ENCODE data around the gene MAD2L1BP.
A peak's percentile ranks its signal among the peaks of the same experiment; 100 is the strongest.
"Not testable (repeated sequence)": the region's sequence is repeated elsewhere in the genome, so short reads cannot be mapped to it uniquely, and the experiment has no call there.

The MAD2L1BP gene, protein sequence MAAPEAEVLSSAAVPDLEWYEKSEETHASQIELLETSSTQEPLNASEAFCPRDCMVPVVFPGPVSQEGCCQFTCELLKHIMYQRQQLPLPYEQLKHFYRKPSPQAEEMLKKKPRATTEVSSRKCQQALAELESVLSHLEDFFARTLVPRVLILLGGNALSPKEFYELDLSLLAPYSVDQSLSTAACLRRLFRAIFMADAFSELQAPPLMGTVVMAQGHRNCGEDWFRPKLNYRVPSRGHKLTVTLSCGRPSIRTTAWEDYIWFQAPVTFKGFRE
- total RNA-seq: 7.0 to 11.1 (median 9.2) reads per million in 4 donors

DNA sequence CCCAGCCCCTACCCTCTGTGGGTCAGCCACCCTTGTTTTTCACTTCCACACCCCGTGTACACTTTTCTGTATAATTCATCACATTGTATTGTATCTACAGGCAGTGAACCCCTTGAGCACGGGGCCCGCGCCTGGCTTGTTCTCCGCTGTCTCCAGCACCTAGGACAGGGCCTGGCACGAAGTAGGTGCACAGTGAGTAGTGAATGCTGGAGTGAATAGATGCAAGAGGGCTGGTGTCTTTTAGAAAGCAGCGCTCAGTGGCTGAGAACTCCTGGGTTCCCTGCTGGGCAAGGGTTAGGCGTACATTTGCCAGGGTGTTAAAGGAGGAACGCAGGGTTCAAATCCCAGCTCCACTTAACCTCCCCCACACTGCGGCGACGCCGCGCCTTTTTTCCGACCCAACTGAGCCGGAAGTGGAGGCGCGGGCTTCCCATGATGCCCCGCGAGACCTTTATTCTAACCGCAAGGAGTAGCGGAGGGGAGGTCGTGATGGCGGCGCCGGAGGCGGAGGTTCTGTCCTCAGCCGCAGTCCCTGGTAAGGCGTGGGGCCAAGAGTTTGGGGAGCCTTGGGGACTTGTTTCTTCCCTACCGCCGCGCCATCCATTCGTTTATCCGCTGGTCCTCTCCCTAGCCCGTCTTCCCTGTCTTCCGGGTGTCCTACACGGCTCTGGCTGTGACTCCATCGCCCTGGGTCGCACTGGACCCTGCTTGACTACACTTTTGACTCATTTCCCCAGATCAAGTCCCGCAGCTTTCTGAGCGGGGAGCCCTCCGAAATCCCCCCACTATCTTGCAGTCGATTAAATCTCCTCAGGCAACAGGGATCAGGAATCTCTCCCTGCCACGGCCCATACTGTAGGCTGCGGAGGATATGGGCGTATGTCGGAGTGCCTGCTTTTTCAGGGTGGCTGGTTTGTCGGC, at the start of gene MAD2L1BP:
Gene MAD2L1BP (plus strand): TSS at position 454 of the 921 bp plus-strand sequence. CDS start 36 bp downstream, at position 490.
- peak; percentile 65 to 88 (median 77) for DNase-seq

DNA sequence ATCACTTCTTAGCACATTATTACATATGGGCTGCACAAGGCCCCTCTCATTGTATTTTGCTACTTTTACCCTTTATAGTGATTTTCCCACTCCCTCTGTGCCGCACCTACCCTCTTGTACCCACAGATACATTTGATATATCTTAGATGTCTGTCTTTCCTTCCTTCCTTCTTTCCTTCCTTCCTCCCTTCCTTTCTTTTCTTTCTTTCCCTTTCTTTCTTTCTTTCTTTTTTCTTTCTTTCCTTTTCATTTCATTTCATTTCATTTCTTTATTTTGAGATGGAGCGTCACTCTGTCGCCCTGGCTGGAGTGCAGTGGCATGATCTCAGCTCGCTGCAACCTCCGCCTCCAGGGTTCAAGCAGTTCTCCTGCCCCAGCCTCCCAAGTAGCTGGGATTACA, 47.4 kb upstream of the MAD2L1BP start:
- no peak for DNase-seq

DNA sequence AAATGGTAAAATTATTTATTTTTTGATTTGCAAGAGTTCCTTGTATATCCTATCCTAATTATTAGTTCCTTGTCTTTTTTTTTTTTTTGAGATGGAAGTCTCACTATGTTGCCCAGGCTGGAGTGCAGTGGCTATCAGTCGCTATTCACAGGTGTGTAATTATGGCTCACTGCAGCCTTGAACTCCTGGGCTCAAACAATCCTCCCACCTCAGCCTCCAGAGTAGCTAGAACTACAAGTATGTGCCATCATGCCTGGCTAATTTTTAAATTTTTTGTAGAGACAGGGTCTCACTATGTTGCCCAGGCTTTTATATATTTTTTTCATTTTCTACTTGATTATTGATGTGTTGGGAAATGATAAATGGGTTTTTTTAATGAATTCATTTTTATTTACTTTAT, 46.1 kb upstream of the MAD2L1BP start:
- DNase-seq: not testable (repeated sequence)

DNA sequence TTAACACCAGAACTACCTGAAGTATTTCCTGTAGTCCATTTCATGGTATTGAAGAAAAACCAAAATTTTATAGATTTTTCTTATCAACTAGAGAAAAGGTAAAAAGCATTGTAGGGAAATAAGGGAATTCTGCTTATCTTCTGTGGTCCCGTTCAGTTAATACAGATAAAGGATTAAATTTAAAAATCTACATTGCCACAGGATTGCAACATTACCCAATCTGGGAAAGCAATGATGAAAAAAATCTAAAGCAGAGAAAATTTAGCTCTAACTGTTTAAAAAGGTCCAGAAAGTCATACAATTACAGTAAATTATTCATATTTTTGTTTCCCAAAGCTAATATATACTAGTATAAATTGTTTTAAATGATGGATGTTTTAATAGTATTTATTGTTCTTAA, 41.7 kb upstream of the MAD2L1BP start:
- DNase-seq: no peak

DNA sequence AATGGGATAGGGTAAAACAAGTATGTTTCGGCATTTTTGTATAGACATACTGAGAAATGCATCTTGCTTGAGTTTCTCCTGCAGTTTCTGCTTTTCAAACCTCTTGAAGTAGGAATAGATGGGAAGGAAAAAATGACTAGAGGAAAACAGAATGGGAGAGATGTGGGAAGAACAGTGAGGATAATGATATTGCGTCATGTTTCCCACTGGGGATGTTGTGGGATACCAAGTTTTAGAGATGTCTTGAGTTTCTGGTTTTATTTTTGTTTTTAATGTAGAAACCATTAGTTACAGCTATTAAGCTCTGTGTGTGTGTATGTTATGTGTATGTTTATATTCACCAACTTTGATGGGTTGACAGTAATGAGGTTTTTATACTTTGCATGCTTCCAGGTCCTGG, 35.0 kb upstream of the MAD2L1BP start:
- DNase-seq: no peak

DNA sequence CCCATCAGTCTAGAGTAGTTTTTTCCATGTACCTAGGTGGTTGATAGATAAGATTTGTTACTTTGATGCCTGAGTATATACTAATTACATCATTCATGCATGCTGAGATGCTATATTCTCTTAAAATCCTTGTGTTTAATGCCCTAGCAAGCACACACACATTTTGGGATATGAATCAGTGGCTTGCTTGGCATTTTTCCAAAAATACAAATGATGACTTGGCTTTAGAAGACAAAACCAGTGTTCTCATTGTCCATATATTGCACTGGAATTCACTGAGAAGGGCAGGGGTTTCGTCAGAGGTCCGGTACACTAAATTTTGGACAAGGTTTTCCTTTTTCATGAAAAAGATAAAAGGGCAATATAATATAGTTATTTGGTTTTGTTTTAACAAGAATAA, 31.5 kb upstream of the MAD2L1BP start:
- no peak for DNase-seq

DNA sequence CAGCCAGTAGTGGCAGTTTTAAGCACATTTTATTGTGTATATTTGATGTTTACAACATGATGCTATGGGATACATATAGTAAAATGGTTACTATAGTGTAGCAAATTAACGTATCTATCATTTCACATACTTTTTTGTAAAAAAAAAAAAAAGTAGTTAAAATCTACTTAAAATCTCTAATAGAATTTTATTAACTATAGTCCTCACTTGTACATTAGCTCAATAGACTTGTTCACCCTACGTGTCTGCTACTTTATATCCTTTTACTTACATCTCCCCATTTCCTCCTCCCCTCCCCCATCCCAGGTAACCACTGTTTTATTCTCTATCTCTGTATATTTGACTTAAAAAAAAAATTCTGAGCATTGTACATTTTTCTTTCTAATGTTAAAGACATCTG, 29.6 kb upstream of the MAD2L1BP start:
- no peak for DNase-seq

DNA sequence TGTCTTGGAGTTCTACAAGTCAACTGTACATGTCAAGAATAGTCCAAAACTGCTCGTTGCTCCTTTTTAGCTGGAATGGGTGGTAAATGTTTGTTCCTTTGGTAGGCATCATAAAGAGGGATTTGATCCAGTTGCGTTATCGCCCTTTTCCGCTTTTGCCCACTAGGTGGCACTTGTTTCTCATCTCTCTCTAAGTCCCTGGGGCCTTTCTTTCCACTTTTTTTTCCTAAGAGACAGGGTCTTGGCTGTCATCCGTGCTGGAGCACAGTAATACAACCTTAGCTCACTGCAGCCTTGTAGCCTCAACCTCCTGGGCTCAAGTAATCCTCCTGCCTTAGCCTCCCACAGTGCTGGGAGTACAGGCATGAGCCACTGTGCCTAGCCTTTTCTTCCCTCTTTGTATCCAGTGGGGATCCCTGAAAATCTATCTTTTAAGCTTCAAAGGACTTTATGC, 27.3 kb upstream of the MAD2L1BP start:
- DNase-seq: peak in 4 of 5 donors; percentile 19 to 51 (median 35)

DNA sequence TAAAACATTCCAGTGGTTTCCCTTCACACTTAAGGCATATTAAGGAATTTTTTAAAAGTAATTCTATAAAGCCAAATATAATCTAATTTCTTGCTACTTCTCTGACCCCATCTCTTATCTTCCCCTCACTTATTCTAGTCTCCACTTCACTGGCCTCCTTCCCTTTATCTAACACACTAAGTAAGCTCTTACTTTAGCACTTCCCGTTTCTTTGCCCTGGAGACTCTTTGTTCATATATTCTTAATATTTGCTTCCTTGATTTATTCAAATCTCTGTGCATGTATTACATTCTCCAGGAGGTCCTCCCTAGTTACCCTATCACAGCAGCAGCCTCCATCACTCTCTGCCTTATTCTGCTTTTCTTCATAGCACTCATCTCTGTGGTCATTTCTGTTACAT, 26.8 kb upstream of the MAD2L1BP start:
- DNase-seq: no peak

DNA sequence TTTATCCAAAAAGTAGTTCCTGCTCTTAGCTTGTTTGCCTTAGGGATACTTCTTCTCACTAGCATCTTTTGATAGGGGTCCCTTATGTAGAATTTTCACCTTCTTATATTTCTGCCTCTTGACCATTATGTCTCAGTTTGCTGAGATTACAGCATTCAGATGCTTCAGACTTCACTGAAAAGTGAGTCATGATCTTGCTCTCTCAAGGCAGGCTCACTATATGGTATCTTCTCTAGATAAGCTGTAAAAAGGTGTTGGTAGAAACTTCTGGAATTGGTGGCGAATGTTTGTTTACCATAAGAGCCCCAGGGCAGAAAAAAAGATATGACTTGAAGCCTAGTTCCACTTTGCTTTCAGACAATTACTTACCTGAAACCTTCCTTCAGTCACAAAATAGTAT, 26.2 kb upstream of the MAD2L1BP start:
- DNase-seq: no peak

DNA sequence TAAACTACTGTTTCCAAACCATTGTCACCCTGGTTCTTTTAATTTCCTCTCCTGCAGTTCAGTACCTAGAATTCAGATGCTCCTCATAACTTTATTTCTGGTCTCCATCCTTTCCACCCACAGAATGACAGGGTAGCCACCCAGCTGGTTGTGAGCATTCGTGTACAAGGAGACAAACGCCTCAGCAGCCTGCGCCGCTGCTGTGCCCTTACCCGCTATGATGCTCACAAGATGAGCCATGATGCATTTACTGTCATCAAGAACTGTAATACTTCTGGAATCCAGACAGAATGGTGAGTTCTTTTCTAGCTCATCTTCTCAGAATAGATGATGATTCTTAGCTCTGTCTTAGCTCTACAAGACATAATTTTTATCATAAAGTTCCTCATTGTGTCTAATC, 25.2 kb upstream of the MAD2L1BP start:
- no peak for DNase-seq

DNA sequence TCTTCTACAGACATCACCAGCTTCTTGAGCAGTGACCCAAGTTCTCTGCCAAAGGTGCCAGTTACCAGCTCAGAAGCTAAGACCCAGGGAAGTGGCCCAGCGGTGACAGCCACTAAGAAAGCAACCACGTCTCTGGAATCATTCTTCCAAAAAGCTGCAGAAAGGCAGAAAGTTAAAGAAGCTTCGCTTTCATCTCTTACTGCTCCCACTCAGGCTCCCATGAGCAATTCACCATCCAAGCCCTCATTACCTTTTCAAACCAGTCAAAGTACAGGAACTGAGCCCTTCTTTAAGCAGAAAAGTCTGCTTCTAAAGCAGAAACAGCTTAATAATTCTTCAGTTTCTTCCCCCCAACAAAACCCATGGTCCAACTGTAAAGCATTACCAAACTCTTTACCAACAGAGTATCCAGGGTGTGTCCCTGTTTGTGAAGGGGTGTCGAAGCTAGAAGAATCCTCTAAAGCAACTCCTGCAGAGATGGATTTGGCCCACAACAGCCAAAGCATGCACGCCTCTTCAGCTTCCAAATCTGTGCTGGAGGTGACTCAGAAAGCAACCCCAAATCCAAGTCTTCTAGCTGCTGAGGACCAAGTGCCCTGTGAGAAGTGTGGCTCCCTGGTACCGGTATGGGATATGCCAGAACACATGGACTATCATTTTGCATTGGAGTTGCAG, 21.8 kb upstream of the MAD2L1BP start:
- no peak for DNase-seq

DNA sequence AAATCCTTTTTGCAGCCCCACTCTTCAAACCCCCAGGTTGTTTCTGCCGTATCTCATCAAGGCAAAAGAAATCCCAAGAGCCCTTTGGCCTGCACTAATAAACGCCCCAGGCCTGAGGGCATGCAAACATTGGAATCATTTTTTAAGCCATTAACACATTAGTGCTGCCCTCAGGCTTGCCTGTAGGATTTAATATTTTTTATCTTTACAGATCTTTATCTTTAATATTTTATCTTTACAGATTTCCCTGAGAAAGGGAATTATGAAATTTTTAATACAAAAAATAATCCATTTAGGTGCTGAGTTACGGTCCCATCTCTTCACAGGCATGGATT, 21.3 kb upstream of the MAD2L1BP start:
- DNase-seq: no peak

DNA sequence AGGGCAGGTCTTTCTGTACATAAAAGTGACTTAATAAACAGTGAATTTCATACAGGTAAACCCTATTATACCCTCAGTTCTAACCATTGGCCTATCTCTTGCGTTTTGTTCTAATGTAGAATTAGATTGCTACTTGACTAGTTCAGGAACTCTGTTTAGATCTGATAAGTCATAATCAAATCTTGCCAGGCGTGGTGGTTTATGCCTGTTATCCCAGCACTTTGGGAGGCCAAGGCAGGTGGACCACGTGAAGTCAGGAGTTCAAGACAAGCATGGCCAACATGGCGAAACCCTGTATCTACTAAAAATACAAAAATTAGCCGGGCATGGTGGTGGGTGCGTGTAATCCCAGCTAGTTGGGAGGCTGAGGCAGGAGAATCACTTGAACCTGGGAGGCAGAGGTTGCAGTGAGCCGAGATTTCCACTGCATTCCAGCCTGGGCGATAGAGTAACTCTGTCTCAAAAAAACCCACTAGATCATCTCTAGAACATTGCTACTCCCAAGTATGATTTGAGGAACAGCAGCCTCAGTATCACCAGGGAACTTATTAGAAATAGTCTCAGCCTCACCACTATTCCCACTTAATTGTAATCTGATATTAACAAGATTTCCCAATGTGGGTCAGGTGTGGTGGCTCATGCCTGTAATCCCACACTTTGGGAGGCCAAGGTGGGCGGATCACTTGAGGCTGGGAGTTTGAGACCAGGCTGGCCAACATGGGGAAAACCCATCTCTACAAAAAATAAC, 18.7 kb upstream of the MAD2L1BP start:
- DNase-seq: no peak

DNA sequence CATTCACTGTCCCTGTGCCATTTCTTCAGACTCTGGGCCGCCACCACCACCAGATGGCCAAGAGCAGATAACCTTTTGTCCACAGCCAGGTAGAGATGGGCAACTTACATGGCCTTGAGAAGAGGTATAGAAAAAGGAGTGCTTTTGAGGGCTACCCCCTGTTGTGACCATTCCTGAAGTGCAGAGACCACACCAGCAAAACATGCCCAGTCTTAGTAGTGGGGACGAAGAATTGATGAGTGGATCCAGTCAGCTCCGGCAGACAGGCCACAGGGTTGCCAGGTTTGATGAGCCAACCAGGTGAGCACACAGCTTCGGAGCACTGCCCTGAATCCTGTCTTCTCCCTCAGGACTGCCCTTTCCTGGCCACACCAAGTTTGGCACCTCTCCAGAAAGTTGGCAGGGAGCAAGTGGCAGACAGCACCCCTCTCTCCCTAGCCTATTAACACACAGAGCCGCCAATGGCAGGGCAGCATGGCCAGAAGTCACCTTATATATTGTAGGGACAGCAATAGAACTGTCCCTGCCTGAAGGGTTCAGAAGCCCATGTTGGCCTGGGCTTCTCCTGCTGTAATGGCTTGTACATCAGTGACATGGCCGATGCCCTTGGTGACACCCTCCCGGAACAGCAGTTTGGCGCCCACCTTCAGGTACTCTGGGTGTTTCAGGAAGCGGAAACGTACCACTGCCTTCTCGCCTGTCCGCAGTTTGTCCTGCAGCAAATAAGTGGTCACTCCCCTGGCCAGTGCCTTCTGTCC, 14.4 kb upstream of the MAD2L1BP start:
- no peak for DNase-seq

DNA sequence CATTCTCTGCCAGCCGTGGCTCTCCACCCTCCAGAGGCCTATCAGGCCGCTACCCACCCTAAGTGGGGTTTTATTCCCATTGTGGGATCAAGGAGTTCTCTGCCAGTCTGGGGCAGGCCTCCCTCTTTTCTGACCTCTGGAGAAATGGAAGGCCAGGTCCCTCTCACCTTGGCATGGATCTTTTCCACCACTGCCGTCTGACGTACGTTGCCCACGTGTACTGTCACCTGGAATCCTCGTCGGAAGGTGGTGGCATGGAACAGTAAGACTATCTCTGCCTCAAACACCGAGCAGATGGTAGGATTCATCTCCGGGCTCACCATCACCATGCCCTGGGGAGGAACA, 13.8 kb upstream of the MAD2L1BP start:
- no peak for DNase-seq

DNA sequence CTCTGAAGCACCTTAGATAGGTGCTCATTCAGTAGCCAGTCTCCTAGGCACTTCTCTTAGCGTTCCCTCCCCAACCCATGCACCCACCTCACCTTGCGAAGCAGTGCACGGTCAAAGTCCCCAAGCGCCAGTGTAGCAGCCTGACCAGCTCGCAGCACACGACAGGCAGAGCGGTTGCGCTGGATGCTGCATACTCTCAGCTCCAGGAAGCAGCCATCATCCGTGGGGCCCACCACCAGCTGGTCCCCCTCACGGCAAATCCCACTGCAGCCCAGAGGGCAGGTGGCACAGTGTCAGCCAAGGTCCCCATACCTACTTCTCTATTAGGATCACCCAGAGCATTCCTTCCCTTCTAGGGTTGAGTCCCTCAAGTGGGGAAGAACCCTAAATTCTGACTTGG, 13.1 kb upstream of the MAD2L1BP start:
- DNase-seq: no peak

DNA sequence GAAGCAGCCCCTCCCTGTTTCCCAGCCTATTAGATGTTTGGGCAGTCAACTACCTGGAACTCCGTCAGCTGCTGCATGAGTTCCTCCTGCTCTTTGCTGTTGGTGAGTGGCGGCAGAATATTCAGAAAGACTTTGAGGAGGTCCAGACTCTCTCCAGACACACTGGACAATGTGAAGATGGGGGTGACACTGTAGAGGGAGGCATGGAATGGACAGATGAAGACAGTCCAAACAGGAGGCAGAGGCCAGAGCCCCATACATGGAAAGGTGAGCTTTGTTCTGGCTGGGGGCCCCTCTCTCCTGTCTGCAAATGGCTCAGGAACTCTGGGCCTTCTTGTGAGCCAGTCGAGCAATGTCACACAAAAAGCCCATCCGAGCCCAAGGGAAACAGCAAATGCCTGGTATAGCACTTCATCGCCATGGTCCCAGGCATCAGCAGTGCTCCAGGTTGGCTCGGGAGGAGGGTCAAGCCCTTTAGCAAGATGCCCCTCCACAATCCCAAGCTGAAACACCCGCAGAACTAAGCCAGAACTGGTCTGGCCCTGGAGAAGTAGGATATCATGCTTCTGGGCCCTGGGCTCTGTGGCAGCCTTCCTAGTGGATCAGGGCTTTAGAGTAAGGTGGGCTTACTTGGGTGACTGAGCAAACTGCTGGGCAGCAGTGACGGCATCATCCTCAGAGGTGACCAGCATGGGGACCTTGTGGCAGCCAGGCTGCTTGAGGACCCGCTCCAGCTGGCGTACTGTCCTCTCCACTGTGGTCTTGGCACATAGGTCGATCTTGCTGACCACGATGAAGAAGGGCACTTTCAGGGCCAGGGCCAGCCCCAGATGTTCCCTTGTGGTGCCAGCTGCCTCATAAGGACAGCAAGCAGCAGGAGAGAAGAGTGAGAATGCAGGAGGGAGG, 11.5 kb upstream of the MAD2L1BP start:
- no peak for DNase-seq

DNA sequence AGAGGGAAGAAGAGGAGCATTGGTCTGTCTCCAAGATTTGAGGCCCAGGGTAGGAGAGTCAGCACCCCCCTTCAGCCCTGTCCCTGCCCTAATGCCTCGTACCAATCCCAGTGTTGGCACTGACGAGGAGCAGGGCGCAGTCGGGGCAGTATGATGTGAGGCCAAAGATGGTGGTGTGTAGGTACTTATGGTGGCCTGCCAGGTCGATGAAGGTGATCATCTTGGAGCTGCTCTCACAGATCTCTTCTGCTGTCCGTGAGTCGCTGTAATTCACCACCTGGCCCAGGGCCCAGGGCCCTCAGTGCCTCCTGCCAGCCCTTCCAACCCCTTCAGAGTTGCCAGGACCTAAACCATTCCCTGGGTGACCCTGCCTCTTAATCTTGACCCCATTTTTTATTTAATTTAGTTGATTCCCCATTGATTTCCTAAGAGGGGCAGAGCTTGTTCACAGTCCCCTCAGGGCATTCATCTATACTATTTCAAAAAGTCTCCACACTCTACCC, 10.8 kb upstream of the MAD2L1BP start:
- DNase-seq: no peak

DNA sequence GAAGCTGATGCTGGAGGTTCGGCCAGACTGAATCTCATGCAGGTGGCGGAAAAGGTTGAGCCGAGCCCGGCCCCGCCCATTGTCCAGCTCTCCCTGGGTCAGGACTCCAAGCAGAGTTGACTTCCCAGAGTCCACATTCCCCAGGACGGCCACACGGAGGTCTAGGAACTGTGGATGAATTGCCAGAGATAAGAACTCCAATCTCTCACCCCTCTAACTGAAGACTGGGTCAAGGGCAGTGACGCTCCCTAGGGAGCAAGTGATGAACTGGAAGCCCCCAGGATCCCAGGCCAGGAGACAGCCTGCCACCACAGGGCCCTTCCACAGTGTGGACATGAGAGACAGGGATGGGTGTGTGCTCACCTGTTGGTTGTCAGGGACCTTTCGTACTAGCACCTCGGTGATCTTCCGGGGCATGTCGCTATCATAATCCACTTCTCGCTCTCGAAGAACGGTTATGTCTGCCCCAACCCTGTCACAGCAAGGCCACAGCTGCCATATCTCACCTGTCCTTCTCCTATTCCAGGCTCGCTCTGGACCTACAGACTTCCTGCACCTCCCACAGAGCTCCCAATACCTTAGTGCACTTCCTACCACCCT, 10.1 kb upstream of the MAD2L1BP start:
- no peak for DNase-seq

All from T-helper 1 cell (primary cell).